Measurements from ENCODE around the gene CNTFR. TPM values are rescaled to one million over a fixed set of nuclear protein-coding genes. Genes with fewer than 3 reads are reported as not detected.

The CNTFR gene
- total RNA-seq, 1 donor from 2014 or later, result 3.1 TPM

- Mint-ChIP-seq H3K27ac (ENCODE audit: unreplicated experiment) (no peak overlapping the region), H3K36me3 (ENCODE audit: low read depth, unreplicated experiment) (peaks cover 21% of the 10 kb centered on the region), H3K27me3 (ENCODE audit: unreplicated experiment) (peaks cover 9% of the 10 kb centered on the region), H3K4me1 (ENCODE audit: unreplicated experiment) (peaks cover 25% of the 10 kb centered on the region), H3K9me3 (ENCODE audit: unreplicated experiment) (no peaks in the 10 kb centered on the region), H3K4me3 (ENCODE audit: unreplicated experiment) (no peak overlapping the region)
- DNase-seq (ENCODE audit: low spot score), result no peak
- no peak for TF ChIP-seq CTCF (IDR thresholded peaks at IDR 0.05; ENCODE audit: unreplicated experiment)
These were observed 25.6 kb upstream of the CNTFR start for GRCh38 chr9:34615132-34615531.

DNA sequence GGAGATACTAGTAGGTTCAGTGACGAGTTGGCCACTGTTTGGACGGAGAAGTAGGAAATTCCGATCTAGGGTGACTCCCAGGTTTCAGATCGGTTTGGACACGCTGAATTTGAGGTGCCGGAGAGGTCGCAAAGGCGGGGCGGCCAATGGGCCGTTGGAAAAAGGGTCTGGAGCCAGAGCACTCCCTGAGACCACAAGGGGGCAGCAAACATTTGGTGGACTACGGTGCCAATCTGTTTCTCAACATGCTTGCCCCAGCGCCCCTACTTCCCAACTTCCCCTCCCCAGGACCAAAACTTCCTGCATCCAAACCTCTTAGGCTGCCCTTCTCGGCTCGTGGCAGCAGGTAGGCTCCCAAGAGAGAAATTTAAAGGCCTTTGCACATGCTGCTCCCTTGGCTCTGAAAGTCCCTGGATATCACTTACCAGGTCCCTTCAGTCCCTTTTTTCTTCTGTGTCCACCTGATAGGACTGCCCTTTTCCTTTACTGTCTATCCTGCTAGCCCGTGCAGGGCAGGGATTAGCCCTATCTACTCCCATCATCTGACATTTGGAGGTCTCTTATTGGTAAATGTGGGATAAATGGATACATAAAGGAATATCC, 23.4 kb upstream of the CNTFR start:
- peak; percentile 81 for DNase-seq (ENCODE audit: low spot score)
- Mint-ChIP-seq H3K27me3 (ENCODE audit: unreplicated experiment) (peaks cover 9% of the 10 kb centered on the region), H3K4me3 (ENCODE audit: unreplicated experiment) (peak overlapping the region; percentile 90), H3K9me3 (ENCODE audit: unreplicated experiment) (no peaks in the 10 kb centered on the region), H3K4me1 (ENCODE audit: unreplicated experiment) (peaks cover 15% of the 10 kb centered on the region), H3K27ac (ENCODE audit: unreplicated experiment) (no peak overlapping the region), H3K36me3 (ENCODE audit: low read depth, unreplicated experiment) (peaks cover 21% of the 10 kb centered on the region)
- peak; percentile 67 for TF ChIP-seq CTCF (IDR thresholded peaks at IDR 0.05; ENCODE audit: unreplicated experiment)

DNA sequence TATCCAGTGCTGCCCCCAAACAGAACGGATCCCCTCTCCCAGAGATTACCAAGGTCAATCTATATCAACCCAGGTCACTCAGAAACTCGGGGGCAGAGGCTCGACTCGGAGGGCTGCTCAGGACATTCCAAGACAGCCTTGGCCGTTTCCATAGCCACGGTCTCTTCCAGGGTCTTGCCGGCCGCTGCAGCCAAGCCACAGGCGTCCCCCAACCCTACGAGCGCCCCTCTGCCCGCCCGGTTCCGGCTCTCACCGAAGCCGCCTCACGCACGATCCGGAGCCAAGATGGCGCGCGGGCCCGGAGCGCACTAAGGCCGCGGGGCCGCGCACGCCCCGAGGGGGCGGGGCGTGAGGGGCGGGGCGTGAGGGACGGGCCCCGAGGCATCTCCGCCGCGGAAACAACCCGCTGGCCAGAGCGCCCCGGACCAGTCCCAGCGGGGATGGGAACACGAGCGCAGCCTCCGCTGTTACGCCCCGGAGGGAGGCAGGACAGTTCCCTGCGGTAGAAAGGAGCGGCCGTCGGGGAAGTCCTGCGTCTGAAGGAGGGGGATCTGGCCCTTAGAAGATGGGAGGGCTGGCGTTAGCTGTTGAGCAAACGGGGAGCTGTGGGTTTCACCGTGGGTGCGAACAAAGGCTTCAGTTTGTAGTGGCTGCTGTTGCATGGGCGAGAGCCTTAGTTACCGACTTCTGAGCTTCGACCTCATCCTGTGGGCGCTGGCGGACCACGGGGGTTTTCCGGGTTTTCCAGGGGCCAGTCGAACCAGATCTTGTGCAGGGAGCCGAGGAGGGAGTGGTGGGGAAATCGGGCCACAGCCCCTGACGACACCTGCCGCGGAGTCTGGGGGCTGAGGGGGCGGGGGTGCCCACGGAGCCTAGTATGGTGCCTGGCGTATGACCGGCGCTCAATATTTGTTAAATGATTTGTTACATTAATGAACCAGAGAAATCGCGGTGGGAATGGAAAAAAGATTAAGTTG, 22.6 kb upstream of the CNTFR start, which contains the start of gene RPP25L:
TSS of gene RPP25L (minus strand) at position 287 of the 977 bp plus-strand sequence. CDS start 801 bp downstream, outside the sequence.
- peak; percentile 87 for DNase-seq (ENCODE audit: low spot score)
- Mint-ChIP-seq H3K4me1 (ENCODE audit: unreplicated experiment) (peaks cover 15% of the 10 kb centered on the region), H3K27me3 (ENCODE audit: unreplicated experiment) (peaks cover 9% of the 10 kb centered on the region)

DNA sequence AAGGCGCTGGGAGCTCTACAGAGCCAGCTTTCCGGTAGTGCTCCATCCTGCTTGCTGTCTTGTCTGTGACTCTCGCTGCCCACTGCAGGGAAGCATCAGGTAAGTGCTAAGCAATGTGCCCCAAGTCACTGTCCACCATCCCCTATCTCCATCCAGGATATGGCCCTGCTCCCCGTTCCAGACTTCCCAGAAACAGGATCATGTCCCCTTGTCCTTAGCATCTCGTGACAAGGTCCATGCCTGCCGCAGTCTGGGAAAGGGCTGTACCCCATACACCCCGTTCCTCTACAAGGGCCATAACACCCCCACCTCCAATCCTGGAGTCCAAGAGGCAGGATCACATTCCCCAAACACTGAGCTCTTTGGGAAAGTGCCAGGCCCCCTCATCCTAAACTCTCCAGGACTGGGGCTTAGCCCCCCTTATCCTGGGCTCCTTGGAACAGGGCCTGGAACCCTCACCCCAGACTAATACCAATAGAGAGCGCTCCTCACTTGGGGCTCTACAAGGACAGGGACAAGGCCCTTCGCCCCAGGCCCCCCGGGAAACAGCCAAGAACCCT, 21.8 kb upstream of the CNTFR start:
- Mint-ChIP-seq H3K27ac (ENCODE audit: unreplicated experiment) (peak overlapping the region; percentile 70), H3K4me3 (ENCODE audit: unreplicated experiment) (peak overlapping the region; percentile 90), H3K36me3 (ENCODE audit: low read depth, unreplicated experiment) (peaks cover 15% of the 10 kb centered on the region), H3K27me3 (ENCODE audit: unreplicated experiment) (peaks cover 9% of the 10 kb centered on the region), H3K9me3 (ENCODE audit: unreplicated experiment) (no peaks in the 10 kb centered on the region), H3K4me1 (ENCODE audit: unreplicated experiment) (peaks cover 15% of the 10 kb centered on the region)
- no peak for TF ChIP-seq CTCF (IDR thresholded peaks at IDR 0.05; ENCODE audit: unreplicated experiment)
- DNase-seq (ENCODE audit: low spot score), result no peak

More for the DNA sequence above, 22.6 kb upstream of the CNTFR start, which contains the start of gene RPP25L:
- no peak for TF ChIP-seq CTCF (IDR thresholded peaks at IDR 0.05; ENCODE audit: unreplicated experiment)
- peak within 1 kb of the TSS; percentile 70 for H3K27ac Mint-ChIP-seq (ENCODE audit: unreplicated experiment)
- H3K9me3 Mint-ChIP-seq (ENCODE audit: unreplicated experiment), result no peaks in the 10 kb centered on the region
- H3K36me3 Mint-ChIP-seq (ENCODE audit: low read depth, unreplicated experiment), result peaks cover 21% of the 10 kb centered on the region
- H3K4me3 Mint-ChIP-seq (ENCODE audit: unreplicated experiment), result peak within 1 kb of the TSS; percentile 90
